ENCODE data around the gene MACF1. TPM values are rescaled to one million over a fixed set of nuclear protein-coding genes. Genes with fewer than 3 reads are reported as not detected.
A peak's percentile ranks its signal among the peaks of the same experiment; 100 is the strongest.

MACF1 gene
- total RNA-seq, 1 donor from 2014 or later = 185 TPM

DNA sequence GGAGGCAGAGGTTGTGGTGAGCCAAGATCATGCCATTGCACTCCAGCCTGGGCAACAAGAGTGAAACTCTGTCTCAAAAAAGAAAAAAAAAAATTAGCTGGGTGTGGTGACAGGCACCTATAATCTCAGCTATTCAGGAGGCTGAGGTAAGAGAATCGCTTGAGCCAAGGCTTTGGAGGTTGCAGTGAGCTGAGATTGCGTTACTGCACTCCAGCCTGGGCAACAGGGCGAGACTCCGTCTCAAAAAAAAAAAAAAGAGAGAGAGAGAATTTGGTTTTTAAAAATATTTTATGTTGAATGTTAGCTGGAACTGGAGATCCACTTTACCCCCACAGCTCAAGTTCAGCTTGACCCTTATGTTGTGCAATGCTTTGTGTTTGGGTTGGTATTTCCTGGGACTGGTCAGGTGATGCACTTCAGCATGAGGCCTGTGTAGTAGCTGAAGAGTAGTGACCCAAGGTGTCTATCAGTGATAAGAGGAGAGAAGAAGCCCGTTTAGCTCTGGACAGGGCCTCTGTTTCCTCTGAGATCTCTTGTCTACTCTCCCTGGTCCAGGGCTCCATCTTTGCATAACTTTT is 36.8 kb upstream of the MACF1 start:
- TF ChIP-seq, protein P1, sequence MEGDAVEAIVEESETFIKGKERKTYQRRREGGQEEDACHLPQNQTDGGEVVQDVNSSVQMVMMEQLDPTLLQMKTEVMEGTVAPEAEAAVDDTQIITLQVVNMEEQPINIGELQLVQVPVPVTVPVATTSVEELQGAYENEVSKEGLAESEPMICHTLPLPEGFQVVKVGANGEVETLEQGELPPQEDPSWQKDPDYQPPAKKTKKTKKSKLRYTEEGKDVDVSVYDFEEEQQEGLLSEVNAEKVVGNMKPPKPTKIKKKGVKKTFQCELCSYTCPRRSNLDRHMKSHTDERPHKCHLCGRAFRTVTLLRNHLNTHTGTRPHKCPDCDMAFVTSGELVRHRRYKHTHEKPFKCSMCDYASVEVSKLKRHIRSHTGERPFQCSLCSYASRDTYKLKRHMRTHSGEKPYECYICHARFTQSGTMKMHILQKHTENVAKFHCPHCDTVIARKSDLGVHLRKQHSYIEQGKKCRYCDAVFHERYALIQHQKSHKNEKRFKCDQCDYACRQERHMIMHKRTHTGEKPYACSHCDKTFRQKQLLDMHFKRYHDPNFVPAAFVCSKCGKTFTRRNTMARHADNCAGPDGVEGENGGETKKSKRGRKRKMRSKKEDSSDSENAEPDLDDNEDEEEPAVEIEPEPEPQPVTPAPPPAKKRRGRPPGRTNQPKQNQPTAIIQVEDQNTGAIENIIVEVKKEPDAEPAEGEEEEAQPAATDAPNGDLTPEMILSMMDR (conservative IDR thresholded peaks at IDR 0.05) = no peak
- H3K4me1 Mint-ChIP-seq = peaks cover 27% of the 10 kb centered on the region
- no peak overlapping the region for H3K27ac Mint-ChIP-seq (ENCODE audit: unreplicated experiment)
- no peaks in the 10 kb centered on the region for H3K9me3 Mint-ChIP-seq
- H3K36me3 Mint-ChIP-seq (ENCODE audit: low read depth) = no peaks in the 10 kb centered on the region
- peaks cover 50% of the 10 kb centered on the region for H3K27me3 Mint-ChIP-seq (ENCODE audit: low read depth)
- no peak for DNase-seq (ENCODE audit: low read depth, low spot score)
- H3K4me3 Mint-ChIP-seq = no peak overlapping the region

- no peaks in the 10 kb centered on the region for H3K9me3 Mint-ChIP-seq
- TF ChIP-seq, protein P1 (conservative IDR thresholded peaks at IDR 0.05) = no peak
These were observed 36.0 kb upstream of the MACF1 start for GRCh38 chr1:39168301-39169080.

DNA sequence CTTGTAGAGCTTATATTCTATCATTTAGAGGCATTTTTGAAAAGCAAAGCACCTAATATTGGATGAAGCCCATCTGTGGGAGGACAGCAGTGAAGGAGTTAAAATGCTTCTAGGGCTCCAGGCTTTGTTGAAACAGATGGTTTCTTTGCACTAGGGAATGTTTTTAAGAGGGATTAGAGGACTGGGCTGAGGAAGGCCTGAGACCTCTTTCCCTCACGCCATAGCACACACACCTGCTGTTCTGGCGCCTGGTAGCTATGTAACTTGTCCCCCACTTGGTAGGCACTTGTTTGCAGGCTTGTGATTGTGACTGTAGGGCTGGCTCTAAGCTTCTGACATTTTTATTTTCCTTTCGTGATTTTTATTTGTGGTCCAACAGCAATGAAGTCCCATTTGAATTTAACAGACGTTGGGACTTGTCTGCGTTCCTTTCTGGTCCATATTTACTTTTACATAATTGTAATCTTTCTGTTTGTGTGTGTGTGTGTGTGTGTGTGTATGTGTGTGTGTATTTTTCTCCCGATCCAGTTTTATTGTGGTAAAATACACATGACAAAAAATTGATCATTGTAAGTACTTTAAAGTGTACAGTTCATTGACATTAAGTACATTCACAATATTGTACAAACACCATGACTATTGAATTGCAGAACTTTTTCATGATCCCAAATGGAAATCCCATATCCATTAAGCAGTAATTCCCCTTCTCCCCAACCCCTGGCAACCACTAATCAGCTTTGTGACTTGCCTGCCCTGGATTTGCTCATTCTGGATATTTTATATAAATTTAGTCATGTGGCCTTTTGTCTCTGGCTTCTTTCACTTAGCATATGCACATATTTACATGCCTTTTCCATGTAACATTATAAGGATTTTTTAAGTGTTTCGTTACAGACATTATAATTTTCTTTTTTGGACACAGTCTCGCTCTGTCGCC is 33.5 kb upstream of the MACF1 start:
- Mint-ChIP-seq H3K4me1 (peaks cover 31% of the 10 kb centered on the region), H3K27ac (ENCODE audit: unreplicated experiment) (no peak overlapping the region), H3K9me3 (no peaks in the 10 kb centered on the region), H3K4me3 (no peak overlapping the region), H3K36me3 (ENCODE audit: low read depth) (no peaks in the 10 kb centered on the region), H3K27me3 (ENCODE audit: low read depth) (peaks cover 60% of the 10 kb centered on the region)
- DNase-seq (ENCODE audit: low read depth, low spot score) = no peak
- TF ChIP-seq, protein P1 (conservative IDR thresholded peaks at IDR 0.05) = no peak

More at GRCh38 chr1:39168301-39169080, 36.0 kb upstream of the MACF1 start:
- H3K4me3 Mint-ChIP-seq = no peak overlapping the region
- H3K27me3 Mint-ChIP-seq (ENCODE audit: low read depth) = peaks cover 51% of the 10 kb centered on the region
- H3K27ac Mint-ChIP-seq (ENCODE audit: unreplicated experiment) = no peak overlapping the region
- H3K4me1 Mint-ChIP-seq = peaks cover 32% of the 10 kb centered on the region
- no peak for DNase-seq (ENCODE audit: low read depth, low spot score)
- H3K36me3 Mint-ChIP-seq (ENCODE audit: low read depth) = no peaks in the 10 kb centered on the region

GRCh38 chr1:39173119-39173994 is 31.1 kb upstream of the MACF1 start:
- H3K27ac Mint-ChIP-seq (ENCODE audit: unreplicated experiment) = peak overlapping the region; percentile 81
- DNase-seq (ENCODE audit: low read depth, low spot score) = no peak

More at GRCh38 chr1:39173119-39173994, 31.1 kb upstream of the MACF1 start:
- Mint-ChIP-seq H3K36me3 (ENCODE audit: low read depth) (no peaks in the 10 kb centered on the region), H3K4me3 (no peak overlapping the region), H3K9me3 (no peaks in the 10 kb centered on the region), H3K4me1 (peaks cover 38% of the 10 kb centered on the region), H3K27me3 (ENCODE audit: low read depth) (peaks cover 70% of the 10 kb centered on the region)
- TF ChIP-seq, protein P1 (conservative IDR thresholded peaks at IDR 0.05) = peak; percentile 20
